HUES48 (cell line): ENCODE measurements around the gene TPM2.

Source experiments
- H3K27ac ChIP-seq: one replicate; pipeline ENCODE4 v1.7.0; 2013; ENCODE audit warnings: low read depth, low read length, inconsistent platforms
- H3K27me3 ChIP-seq: 2 replicates; pipeline ENCODE4 v1.6.1; 2013; ENCODE audit warnings: mild to moderate bottlenecking, low read length; ENCODE audit not compliant: control insufficient read depth, insufficient read depth
- H3K36me3 ChIP-seq: 2 replicates; pipeline ENCODE4 v1.6.1; 2013; ENCODE audit warnings: low read length; ENCODE audit not compliant: control insufficient read depth, insufficient read depth
- H3K4me1 ChIP-seq: 2 replicates; pipeline ENCODE4 v1.6.1; 2013; ENCODE audit warnings: mild to moderate bottlenecking, low read length; ENCODE audit not compliant: control insufficient read depth, insufficient read depth
- H3K4me3 ChIP-seq: 2 replicates; pipeline ENCODE4 v1.5.1; 2013; ENCODE audit warnings: mild to moderate bottlenecking, low read depth, low read length
- H3K9ac ChIP-seq: 2 replicates; pipeline ENCODE4 v1.6.1; 2013; ENCODE audit warnings: mild to moderate bottlenecking, low read depth, low read length, moderate library complexity
- H3K9me3 ChIP-seq: 2 replicates; pipeline ENCODE4 v1.6.1; 2013; ENCODE audit warnings: low read length; ENCODE audit not compliant: control insufficient read depth, insufficient read depth

The TPM2 gene

DNA sequence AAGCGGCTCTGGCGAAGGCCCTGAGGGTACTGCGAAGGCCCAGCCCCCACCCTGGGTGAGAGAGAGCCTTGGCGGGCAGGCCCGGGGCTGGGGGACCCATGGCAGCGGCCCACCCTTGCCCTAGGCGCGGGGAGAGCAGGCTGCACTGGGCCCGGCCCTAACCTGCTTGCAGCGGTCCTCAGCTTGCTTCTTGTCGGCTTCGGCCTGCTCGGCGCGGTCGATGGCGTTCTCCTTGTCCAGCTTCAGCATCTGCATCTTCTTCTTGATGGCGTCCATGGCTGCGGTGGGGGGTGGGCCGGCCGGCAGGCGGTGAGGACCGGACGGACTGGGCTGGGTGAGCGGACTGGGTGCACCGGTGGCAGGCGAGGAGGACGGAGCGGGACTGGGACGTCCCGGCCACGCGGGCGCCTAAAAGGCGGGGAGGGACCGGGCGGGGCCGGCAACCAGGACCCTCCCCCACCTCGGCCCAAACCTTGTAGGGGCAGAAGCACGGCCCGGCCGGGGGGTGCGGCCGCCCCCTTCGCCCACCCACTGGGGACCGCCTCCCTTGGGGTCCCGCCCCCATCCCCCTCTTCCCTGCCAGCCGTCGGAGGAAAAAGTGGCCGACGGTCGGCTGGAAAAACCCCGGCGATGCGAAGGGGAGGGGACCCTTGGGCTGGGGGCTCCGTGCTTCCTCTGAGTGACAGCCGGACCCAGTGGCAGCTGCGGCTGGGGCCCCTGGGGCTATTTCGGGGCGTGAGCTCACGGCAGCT is at the start of gene TPM2:
Gene TPM2, minus strand, starts transcription at position 384 of the 752 bp plus-strand sequence. Its CDS starts 108 bp downstream, at position 276.
- Histone ChIP-seq H3K4me1 (peaks cover 11% of the 10 kb centered on the region), H3K9ac (peak within 1 kb of the TSS; percentile 76), H3K27me3 (no peaks in the 10 kb centered on the region), H3K9me3 (no peaks in the 10 kb centered on the region), H3K27ac (peak within 1 kb of the TSS; percentile 78), H3K4me3 (peak within 1 kb of the TSS; percentile 80), H3K36me3 (peaks cover 39% of the 10 kb centered on the region)

DNA sequence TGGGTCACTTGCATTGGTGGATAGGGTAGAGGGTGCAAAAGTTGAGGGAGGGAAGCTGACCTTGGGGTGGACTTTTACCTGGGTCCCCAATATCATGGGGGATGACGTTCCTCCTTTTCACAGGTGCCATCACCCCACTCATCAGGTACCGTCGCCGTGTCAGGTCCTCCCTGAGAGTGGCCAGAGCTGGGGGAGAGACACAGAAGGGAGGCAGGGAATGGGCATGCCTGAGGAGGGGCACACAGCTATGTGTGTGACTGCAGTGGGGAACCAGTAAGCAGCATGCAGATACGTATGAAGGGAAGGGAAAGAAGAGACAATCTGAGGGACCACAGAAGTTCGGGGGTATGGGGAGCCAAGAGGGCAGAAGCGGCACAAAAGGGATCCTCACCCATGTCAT is 49.2 kb upstream of the TPM2 start:
- Histone ChIP-seq H3K9me3 (no peaks in the 10 kb centered on the region), H3K4me1 (no peaks in the 10 kb centered on the region), H3K9ac (no peak overlapping the region), H3K27ac (no peak overlapping the region), H3K27me3 (no peaks in the 10 kb centered on the region), H3K36me3 (peaks cover 96% of the 10 kb centered on the region), H3K4me3 (no peak overlapping the region)

DNA sequence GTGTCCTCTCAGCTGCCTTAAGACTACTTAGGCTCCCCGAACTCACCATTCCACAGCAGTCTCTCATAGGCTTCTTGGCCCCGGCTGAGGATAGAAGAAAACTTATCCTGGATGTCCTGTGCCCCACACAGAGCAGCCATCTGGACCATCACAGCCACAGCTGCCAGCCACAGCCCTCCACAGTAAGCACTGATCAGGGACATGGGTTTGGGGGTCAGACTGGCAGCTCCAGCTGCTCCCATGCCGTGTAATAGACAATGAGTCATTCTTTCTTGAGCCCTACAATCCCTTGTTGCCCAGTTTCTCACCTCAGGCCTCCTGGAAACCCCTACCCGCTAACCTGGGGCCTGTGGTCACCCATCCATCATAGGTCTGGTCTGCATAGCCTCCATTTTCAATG is 48.5 kb upstream of the TPM2 start:
- Histone ChIP-seq H3K27ac (no peak overlapping the region), H3K9ac (no peak overlapping the region), H3K27me3 (no peaks in the 10 kb centered on the region), H3K4me1 (peaks cover 5% of the 10 kb centered on the region; the same call in 1 of the 2 replicates), H3K4me3 (no peak overlapping the region), H3K9me3 (no peaks in the 10 kb centered on the region), H3K36me3 (peaks cover 89% of the 10 kb centered on the region)

DNA sequence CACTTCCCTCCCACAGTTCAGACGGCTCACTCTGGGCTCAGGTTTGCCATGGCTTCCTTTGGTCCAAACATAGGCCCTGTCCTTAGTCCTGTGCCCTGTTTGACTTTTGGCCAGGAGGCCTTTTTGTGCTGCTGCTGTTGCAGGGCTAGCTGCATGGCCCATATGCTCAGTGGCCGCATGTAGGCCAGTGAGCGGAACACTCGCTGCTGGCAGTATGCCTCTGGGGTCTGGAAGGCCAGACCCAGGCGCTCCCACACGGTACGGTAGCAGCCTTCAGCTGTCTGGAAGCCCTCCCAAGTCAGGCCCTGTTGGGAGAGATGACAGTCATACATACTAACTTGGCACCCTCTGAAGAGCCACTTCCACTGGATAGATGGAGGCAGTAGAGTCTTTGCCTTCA is 47.4 kb upstream of the TPM2 start:
- H3K9ac ChIP-seq, result no peak overlapping the region
- no peak overlapping the region for H3K27ac ChIP-seq
- H3K36me3 ChIP-seq, result peaks cover 78% of the 10 kb centered on the region
- H3K9me3 ChIP-seq, result no peaks in the 10 kb centered on the region
- no peak overlapping the region for H3K4me3 ChIP-seq
- H3K27me3 ChIP-seq, result no peaks in the 10 kb centered on the region
- peaks cover 5% of the 10 kb centered on the region; the same call in 1 of the 2 replicates for H3K4me1 ChIP-seq

DNA sequence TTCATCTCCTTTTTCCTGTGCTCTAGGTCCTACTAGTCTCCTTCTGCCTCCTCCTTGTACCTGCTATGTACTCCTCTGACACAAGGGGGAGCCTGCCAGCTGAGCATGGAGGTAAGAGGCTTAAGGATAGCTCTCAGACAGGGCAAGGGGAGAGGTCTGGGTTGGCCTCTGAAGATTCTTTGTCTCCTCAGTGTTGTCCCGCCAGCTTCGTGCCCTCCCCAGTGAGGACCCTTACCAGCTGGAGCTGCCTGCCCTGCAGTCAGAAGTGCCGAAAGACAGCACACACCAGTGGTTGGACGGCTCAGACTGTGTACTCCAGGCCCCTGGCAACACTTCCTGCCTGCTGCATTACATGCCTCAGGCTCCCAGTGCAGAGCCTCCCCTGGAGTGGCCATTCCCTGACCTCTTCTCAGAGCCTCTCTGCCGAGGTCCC is 46.5 kb upstream of the TPM2 start:
- Histone ChIP-seq H3K4me1 (peaks cover 7% of the 10 kb centered on the region), H3K36me3 (peaks cover 71% of the 10 kb centered on the region), H3K27ac (peak overlapping the region; percentile 76), H3K4me3 (no peak overlapping the region), H3K9ac (no peak overlapping the region), H3K9me3 (no peaks in the 10 kb centered on the region), H3K27me3 (no peaks in the 10 kb centered on the region)

DNA sequence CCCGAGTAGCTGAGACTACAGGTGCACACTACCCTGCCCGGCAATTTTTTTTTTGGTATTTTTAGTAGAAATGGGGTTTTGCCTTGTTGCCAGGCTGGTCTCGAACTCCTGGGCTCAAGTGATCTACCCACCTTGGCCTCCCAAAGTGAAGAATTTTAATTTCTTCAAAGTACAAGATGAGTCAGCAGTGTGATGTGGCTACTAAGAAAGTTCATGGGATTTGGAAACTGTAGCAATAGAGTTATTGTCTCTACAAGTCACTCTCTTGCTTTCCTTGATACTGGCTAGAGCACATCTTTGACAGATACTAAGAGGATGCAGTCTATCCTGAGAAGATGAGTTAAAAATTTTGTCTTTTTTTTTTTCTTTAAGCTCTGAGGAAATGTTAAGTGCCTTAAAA is 44.4 kb upstream of the TPM2 start:
- no peak overlapping the region for H3K27ac ChIP-seq
- no peak overlapping the region for H3K4me3 ChIP-seq
- H3K9me3 ChIP-seq, result no peaks in the 10 kb centered on the region
- H3K9ac ChIP-seq, result no peak overlapping the region
- H3K4me1 ChIP-seq, result peaks cover 27% of the 10 kb centered on the region
- no peaks in the 10 kb centered on the region for H3K27me3 ChIP-seq
- H3K36me3 ChIP-seq, result peaks cover 50% of the 10 kb centered on the region

DNA sequence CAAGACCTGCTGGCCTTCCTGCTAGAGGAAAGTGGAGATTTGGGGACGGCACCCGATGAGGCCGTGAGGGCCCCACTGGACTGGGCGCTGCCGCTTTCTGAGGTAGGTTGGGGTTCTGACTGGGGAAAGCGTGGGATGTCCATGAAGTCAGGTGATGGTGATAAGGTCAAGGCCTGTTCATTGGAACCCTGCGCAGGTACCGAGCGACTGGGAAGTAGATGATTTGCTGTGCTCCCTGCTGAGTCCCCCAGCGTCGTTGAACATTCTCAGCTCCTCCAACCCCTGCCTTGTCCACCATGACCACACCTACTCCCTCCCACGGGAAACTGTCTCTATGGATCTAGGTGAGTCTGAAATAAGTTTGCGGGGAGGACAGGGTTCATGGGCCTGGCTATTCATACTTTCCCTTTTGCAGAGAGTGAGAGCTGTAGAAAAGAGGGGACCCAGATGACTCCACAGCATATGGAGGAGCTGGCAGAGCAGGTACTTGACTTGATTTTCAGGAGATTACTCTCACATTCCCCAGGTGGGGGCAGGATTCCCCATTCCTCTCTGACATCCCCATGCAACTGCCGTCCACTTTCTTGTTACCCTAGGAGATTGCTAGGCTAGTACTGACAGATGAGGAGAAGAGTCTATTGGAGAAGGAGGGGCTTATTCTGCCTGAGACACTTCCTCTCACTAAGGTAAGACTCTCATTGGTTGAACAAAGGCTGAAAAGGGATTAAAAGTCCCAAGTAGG is 43.2 kb upstream of the TPM2 start:
- peaks cover 39% of the 10 kb centered on the region for H3K4me1 ChIP-seq
- H3K9me3 ChIP-seq, result no peaks in the 10 kb centered on the region
- peak overlapping the region; percentile 93 for H3K27ac ChIP-seq
- H3K4me3 ChIP-seq, result peak overlapping the region; percentile 89
- no peaks in the 10 kb centered on the region for H3K27me3 ChIP-seq
- H3K36me3 ChIP-seq, result peaks cover 39% of the 10 kb centered on the region
- peak overlapping the region; percentile 59 for H3K9ac ChIP-seq

DNA sequence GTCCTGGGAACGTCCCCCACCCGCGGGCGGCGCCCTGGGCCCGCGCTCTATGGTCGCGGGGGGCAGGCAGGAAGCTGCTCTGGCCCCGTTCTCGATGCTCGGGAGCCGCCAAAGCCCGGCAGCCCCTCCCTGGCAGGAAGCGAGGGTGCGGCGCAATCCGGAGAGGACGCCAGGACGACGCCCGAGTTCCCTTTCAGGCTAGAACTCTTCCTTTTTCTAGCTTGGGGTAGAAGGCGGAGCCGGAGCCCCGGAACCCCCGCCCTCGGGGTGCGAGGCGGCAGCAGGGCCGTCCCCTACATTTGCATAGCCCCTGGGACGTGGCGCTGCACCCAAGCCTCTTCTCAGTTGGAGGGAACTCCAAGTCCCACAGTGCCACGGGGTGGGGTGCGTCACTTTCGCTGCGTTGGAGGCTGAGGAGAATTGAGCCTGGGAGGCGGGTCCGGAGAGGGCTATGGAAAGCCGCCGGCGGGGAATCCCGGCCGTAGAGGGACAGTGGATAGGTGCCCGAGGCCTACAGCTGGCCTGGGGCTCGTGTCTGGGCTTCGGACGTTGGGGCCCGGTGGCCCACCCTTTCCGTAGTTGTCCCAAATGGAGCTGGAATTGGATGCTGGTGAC is 42.6 kb upstream of the TPM2 start, which contains the start of the genes CREB3 and TLN1:
Gene CREB3, plus strand, starts transcription at position 482 of the 615 bp plus-strand sequence. Its CDS starts 107 bp downstream, at position 589.
Gene TLN1, minus strand, starts transcription at position 11 of the 615 bp plus-strand sequence. CDS start 6,501 bp downstream, outside the sequence.
- Histone ChIP-seq H3K4me1 (peaks cover 45% of the 10 kb centered on the region), H3K9ac (peak within 1 kb of the TSS; percentile 70), H3K36me3 (peaks cover 32% of the 10 kb centered on the region), H3K4me3 (peak within 1 kb of the TSS; percentile 89), H3K9me3 (no peaks in the 10 kb centered on the region), H3K27ac (peak within 1 kb of the TSS; percentile 93), H3K27me3 (no peaks in the 10 kb centered on the region)

DNA sequence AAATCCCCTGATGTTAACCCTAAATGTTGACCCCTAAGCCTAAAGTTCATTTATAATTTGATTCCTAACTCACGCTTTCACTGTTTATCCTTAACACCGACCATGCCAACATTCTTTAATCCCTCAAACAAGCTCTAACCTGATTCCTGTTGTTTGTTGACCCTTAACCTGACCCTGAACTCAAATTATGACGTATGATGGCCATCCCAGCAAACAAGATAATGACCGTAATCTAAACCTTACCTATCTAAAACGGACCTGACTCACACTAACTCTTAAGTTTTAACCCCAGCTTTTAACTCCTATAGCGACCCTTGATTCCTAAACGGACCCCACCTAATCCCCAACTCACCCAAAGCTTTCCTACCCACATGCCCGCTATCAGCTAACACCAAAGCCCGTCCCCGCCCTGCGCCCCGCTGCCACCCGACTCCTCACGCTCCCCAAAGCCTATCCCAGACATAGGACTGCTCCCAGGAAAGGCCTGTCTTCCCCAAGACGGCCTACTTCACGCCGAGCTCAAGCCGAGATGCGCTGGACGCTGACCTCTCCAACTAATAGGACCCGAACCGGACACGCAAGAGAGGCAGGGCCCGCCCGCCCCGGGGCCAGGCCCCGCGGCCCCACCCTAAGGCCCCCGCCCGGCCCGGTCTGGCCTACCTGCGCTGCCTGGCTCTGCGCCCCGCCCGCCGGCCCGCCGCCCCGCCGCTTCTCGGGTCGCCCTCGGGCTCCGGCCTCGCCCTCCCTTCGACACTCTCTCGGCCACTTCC is 41.9 kb upstream of the TPM2 start:
- H3K36me3 ChIP-seq, result peaks cover 26% of the 10 kb centered on the region
- peak overlapping the region; percentile 89 for H3K4me3 ChIP-seq
- H3K9ac ChIP-seq, result peak overlapping the region; percentile 70
- H3K27ac ChIP-seq, result peak overlapping the region; percentile 93
- H3K27me3 ChIP-seq, result no peaks in the 10 kb centered on the region
- peaks cover 52% of the 10 kb centered on the region for H3K4me1 ChIP-seq
- H3K9me3 ChIP-seq, result no peaks in the 10 kb centered on the region

DNA sequence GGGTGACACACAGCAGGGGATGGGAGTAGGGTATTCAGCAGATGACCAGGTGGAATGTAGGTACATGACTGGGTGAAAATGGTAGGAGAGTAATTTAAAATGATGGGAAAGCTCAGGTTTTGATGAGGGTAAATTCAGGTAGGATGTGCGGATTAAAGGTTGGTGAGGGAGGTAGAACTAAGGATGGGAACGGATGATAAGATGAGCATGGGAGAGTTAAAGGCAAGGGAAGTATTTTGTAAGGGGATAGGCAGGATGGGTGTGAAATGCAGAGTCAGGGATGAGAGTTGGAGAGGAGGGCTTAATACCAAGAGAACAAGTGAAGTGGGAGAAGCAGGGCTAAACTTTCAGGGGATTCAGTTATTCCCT is 40.7 kb upstream of the TPM2 start:
- H3K4me1 ChIP-seq, result peaks cover 53% of the 10 kb centered on the region
- H3K27me3 ChIP-seq, result no peaks in the 10 kb centered on the region
- no peak overlapping the region for H3K27ac ChIP-seq
- peaks cover 16% of the 10 kb centered on the region for H3K36me3 ChIP-seq
- no peak overlapping the region for H3K9ac ChIP-seq
- no peaks in the 10 kb centered on the region for H3K9me3 ChIP-seq
- peak overlapping the region; percentile 89 for H3K4me3 ChIP-seq
